H1 (cell line): ENCODE measurements around the gene FDPS. TPM values are rescaled to one million over a fixed set of nuclear protein-coding genes. Genes with fewer than 3 reads are reported as not detected.

Source experiments
- ASH2L ChIP-seq: fragments of 200-600, 300-600 bp; sonication (generic); IDR thresholded peaks from one replicate; pipeline ENCODE4 v1.7.1; 2017; ENCODE audit warnings: low read length
- JUND ChIP-seq: IDR thresholded peaks from 2 replicates; pipeline ENCODE4 v1.6.1; 2011; ENCODE audit warnings: mild to moderate bottlenecking, improper control_type of control experiment, low read length
- KDM4A ChIP-seq: IDR thresholded peaks from one replicate; pipeline ENCODE4 v1.7.1; 2012; ENCODE audit warnings: low read depth, mild to moderate bottlenecking, moderate library complexity, low read length, inconsistent platforms; ENCODE audit not compliant: severe bottlenecking
- POU5F1 ChIP-seq: IDR thresholded peaks from 2 replicates; pipeline ENCODE4 v1.6.1; 2011; ENCODE audit warnings: low read depth, mild to moderate bottlenecking, low read length, moderate library complexity
- RAD21 ChIP-seq, 2 experiments: IDR thresholded peaks in 1 of 2; conservative IDR thresholded peaks in 1 of 2; 2 replicates each; pipeline ENCODE4 v1.6.1; 2011; ENCODE audit warnings: low read depth in 2 of 2, low read length in 2 of 2, improper control_type of control experiment in 1 of 2, inconsistent platforms in 1 of 2, mild to moderate bottlenecking in 1 of 2, moderate library complexity in 1 of 2
- SAP30 ChIP-seq: fragments of 300-600 bp; sonication (generic); IDR thresholded peaks from 2 replicates; pipeline ENCODE4 v1.7.1; 2012; ENCODE audit warnings: low read length, moderate library complexity, mild to moderate bottlenecking, inconsistent platforms; ENCODE audit not compliant: insufficient read depth, insufficient replicate concordance
- SP1 ChIP-seq: IDR thresholded peaks from 2 replicates; pipeline ENCODE4 v1.6.1; 2011; ENCODE audit warnings: low read depth, low read length
- TBP ChIP-seq: IDR thresholded peaks from 2 replicates; pipeline ENCODE4 v1.6.1; 2011; ENCODE audit warnings: low read depth, low read length, improper control_type of control experiment
- polyA plus RNA-seq, 7 experiments: library from polyadenylated mRNA; depleted of rRNA in 3 of 7; stranded (reverse) in 5 of 7; unstranded in 2 of 7; fragments of >200 nt in 5 of 7; fragments of 200-250 nt in 2 of 7; gene quantifications; 1 replicate in 5 of 7; 2 replicates in 1 of 7; 4 replicates in 1 of 7; pipeline versions ENCODE4 v1.2.1 to v1.2.3, GENCODE V29; 2011 to 2013; ENCODE audit warnings: missing spikeins in 2 of 7, mixed read lengths in 2 of 7
- total RNA-seq: library from RNA; stranded (reverse); fragmentation: NEBNext Ultra II Directional; extraction: Animal tissue kit (Norgen Biotek cat#: 25700); gene quantifications from 2 replicates; pipeline ENCODE4 v1.2.1, GENCODE V29; 2021
- TF ChIP-seq, protein P1 (sequence below), 3 experiments: IDR thresholded peaks; 1 replicate in 2 of 3; 2 replicates in 1 of 3; pipeline versions ENCODE4 v1.5.1 to v1.6.1; 2011; ENCODE audit warnings: low read length in 3 of 3, mild to moderate bottlenecking in 3 of 3, inconsistent platforms in 2 of 3, low read depth in 1 of 3, moderate library complexity in 1 of 3; ENCODE audit not compliant: insufficient read depth in 1 of 3; ENCODE audit errors: control extremely low read depth in 1 of 3
- TF ChIP-seq, protein P2 (sequence below): IDR thresholded peaks from 2 replicates; pipeline ENCODE4 v1.6.1; 2012; ENCODE audit warnings: inconsistent platforms

The FDPS gene
- total and polyA plus RNA-seq, 2 of the 8 experiments (the other 6 are each of a cell fraction or from before 2014, with no cell fraction given) = 267 to 368 TPM

DNA sequence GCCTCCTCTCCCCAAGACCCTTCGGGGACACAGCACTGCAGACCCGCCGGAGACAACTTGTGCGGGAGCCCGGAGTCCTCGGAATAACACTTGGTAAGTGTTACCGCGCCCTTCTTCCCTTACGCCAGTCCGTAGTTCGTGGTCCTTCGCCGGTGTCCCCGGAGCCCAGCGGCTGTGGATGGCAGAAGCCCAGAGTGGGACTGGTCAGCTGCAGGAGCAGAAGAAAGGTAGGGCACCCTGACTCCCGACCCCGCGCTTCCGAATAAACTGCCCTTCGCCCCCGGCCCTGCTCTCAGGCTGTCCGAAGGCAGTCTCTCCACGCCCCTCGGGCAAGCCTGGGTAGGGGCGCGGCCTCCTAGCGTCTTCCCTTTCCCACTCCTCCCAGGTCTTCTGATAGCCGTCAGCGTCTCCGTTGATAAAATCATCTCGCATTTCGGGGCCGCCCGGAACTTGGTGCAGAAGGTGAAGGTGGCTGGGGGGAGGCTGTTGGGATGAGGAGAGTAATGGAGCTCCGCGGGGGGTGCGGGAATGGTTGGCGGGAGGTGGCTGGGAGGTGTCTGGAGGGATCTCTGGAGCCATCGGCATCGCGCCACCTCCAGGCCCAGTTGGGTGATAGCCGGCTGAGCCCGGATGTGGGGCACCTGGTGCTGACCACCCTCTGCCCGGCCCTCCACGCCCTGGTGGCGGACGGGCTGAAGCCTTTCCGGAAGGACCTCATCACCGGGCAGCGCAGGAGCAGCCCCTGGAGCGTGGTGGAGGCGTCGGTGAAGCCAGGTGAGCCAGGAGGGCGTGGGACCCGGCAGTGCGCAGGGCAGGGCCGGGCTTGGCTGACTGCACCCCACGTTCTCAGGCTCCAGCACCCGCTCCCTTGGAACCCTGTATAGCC lies 16.3 kb downstream of the FDPS start (continued):
- TF ChIP-seq KDM4A (peak; percentile 65), JUND (no peak), SP1 (0 out of 2 replicates have a peak, but pooled peaks have one; percentile 5), POU5F1 (no peak), TBP (peak; percentile 41; the same call in 1 of the 2 replicates), SAP30 (peak; percentile 72), RAD21 (IDR thresholded peaks at IDR 0.05 in 1 of 2, conservative IDR thresholded peaks at IDR 0.05 in 1 of 2; ENCODE audit: low read depth in 2 of 2, low read length in 2 of 2) (peak; percentile 34 to 50; a peak in 3 of 4 replicates), ASH2L (peak; percentile 6)
- TF ChIP-seq, protein P1, sequence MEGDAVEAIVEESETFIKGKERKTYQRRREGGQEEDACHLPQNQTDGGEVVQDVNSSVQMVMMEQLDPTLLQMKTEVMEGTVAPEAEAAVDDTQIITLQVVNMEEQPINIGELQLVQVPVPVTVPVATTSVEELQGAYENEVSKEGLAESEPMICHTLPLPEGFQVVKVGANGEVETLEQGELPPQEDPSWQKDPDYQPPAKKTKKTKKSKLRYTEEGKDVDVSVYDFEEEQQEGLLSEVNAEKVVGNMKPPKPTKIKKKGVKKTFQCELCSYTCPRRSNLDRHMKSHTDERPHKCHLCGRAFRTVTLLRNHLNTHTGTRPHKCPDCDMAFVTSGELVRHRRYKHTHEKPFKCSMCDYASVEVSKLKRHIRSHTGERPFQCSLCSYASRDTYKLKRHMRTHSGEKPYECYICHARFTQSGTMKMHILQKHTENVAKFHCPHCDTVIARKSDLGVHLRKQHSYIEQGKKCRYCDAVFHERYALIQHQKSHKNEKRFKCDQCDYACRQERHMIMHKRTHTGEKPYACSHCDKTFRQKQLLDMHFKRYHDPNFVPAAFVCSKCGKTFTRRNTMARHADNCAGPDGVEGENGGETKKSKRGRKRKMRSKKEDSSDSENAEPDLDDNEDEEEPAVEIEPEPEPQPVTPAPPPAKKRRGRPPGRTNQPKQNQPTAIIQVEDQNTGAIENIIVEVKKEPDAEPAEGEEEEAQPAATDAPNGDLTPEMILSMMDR (IDR thresholded peaks at IDR 0.05; ENCODE audit: control extremely low read depth in 1 of 3, insufficient read depth in 1 of 3, low read depth in 1 of 3, low read length in 3 of 3) = peak in 2 of 3 experiments; percentile 60 to 69; a peak in 3 of 4 replicates
- TF ChIP-seq, protein P2, sequence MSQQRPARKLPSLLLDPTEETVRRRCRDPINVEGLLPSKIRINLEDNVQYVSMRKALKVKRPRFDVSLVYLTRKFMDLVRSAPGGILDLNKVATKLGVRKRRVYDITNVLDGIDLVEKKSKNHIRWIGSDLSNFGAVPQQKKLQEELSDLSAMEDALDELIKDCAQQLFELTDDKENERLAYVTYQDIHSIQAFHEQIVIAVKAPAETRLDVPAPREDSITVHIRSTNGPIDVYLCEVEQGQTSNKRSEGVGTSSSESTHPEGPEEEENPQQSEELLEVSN = 0 out of 2 replicates have a peak, but pooled peaks have one; percentile 11
